HG03064 (cell line): ENCODE measurements around the gene CHST8.
"Not testable (repeated sequence)": the region's sequence is repeated elsewhere in the genome, so short reads cannot be mapped to it uniquely, and the experiment has no call there.

ENCODE experiments used
- ATAC-seq: cut with Tn5 transposase; IDR thresholded peaks from one replicate; pipeline ENCODE4 v1.9.1; 2021; ENCODE audit warnings: low read depth; ENCODE audit not compliant: unreplicated experiment

Gene CHST8

GRCh38 chr19:33616346-33616745 is 5.4 kb upstream of the CHST8 start:
- ATAC-seq = no peak

- no peak for ATAC-seq
Observed at GRCh38 chr19:33616857-33617256, 4.9 kb upstream of the CHST8 start.

- ATAC-seq = not testable (repeated sequence)
Observed at GRCh38 chr19:33618363-33618762, 3.4 kb upstream of the CHST8 start.

- ATAC-seq = no peak
Observed at GRCh38 chr19:33618884-33619283, 2.9 kb upstream of the CHST8 start.

GRCh38 chr19:33620611-33621010 is 1.1 kb upstream of the CHST8 start:
- ATAC-seq = no peak

GRCh38 chr19:33621065-33621785 is 528 bp upstream of the CHST8 start:
- no peak for ATAC-seq

GRCh38 chr19:33622505-33622808 is 704 bp downstream of the CHST8 start:
- ATAC-seq = no peak

GRCh38 chr19:33622809-33623511 is 1.2 kb downstream of the CHST8 start:
- no peak for ATAC-seq

- ATAC-seq = no peak
Observed at GRCh38 chr19:33624586-33624985, 2.8 kb downstream of the CHST8 start.

GRCh38 chr19:33627526-33627925 is 5.8 kb downstream of the CHST8 start:
- ATAC-seq = no peak

GRCh38 chr19:33627962-33628839 is 6.4 kb downstream of the CHST8 start:
- ATAC-seq = no peak

GRCh38 chr19:33628921-33629825 is 7.4 kb downstream of the CHST8 start:
- ATAC-seq = no peak

GRCh38 chr19:33629826-33630375 is 8.1 kb downstream of the CHST8 start:
- ATAC-seq = no peak

GRCh38 chr19:33630880-33631608 is 9.3 kb downstream of the CHST8 start:
- ATAC-seq = no peak

- no peak for ATAC-seq
Observed at GRCh38 chr19:33631609-33631973, 9.8 kb downstream of the CHST8 start.

- ATAC-seq = no peak
Observed at GRCh38 chr19:33634361-33635091, 12.8 kb downstream of the CHST8 start.

GRCh38 chr19:33638167-33639034 is 16.6 kb downstream of the CHST8 start:
- no peak for ATAC-seq
